ENCODE measurements around the gene SAMD11.

- TF ChIP-seq CTCF (IDR thresholded peaks at IDR 0.05; ENCODE audit: low read depth, low read length, poor library complexity, severe bottlenecking) (no peak), EZH2phosphoT487 (IDR thresholded peaks at IDR 0.05; ENCODE audit: borderline replicate concordance, low read length) (no peak)
Measured at GRCh38 chr1:909861-910310, 13.8 kb upstream of the SAMD11 start.
